ENCODE data around the gene STOML1. TPM values are rescaled to one million over a fixed set of nuclear protein-coding genes. Genes with fewer than 3 reads are reported as not detected.

Gene STOML1
- total and polyA plus RNA-seq, 2 experiments from 2014 or later: 2.3 to 2.4 TPM

- Histone ChIP-seq H3F3A (replicated peaks; ENCODE audit: low read depth) (no peaks in the 10 kb centered on the region), H3K27ac (ENCODE audit: low read depth) (no peak overlapping the region), H3K4me3 (no peak overlapping the region), H3K27me3 (ENCODE audit: insufficient read depth) (no peaks in the 10 kb centered on the region), H2AFZ (no peak overlapping the region), H3K4me2 (no peak overlapping the region), H3K4me1 (ENCODE audit: insufficient read depth) (no peaks in the 10 kb centered on the region), H3K9me2 (ENCODE audit: insufficient read depth) (no peaks in the 10 kb centered on the region), H4K20me1 (replicated peaks; ENCODE audit: insufficient read depth) (peaks cover 10% of the 10 kb centered on the region; the same call in 1 of the 2 replicates), H3K79me2 (replicated peaks; ENCODE audit: insufficient read depth) (peaks cover 7% of the 10 kb centered on the region), H3K36me3 (ENCODE audit: insufficient read depth) (no peaks in the 10 kb centered on the region)
- no peak overlapping the region for H3K27ac Mint-ChIP-seq
- no peaks in the 10 kb centered on the region for H3K36me3 Mint-ChIP-seq (ENCODE audit: low read depth)
- peaks cover 3% of the 10 kb centered on the region for H3K27me3 Mint-ChIP-seq (ENCODE audit: insufficient read depth, low read depth, poor library complexity)
- H3K4me1 Mint-ChIP-seq: peaks cover 3% of the 10 kb centered on the region; the same call in 1 of the 3 replicates
- no peak overlapping the region for H3K4me3 Mint-ChIP-seq
- H3K9me3 Mint-ChIP-seq: no peaks in the 10 kb centered on the region
- TF ChIP-seq REST (IDR thresholded peaks at IDR 0.05; ENCODE audit: unreplicated experiment): no peak
- no peak for TF ChIP-seq ZNF114 (CRISPR knock-in tag; IDR thresholded peaks at IDR 0.05)
- no peak for TF ChIP-seq EZH2 (IDR thresholded peaks at IDR 0.05; ENCODE audit: low read depth, unreplicated experiment)
- no peak for TF ChIP-seq POLR2AphosphoS5 (IDR thresholded peaks at IDR 0.05; ENCODE audit: low read depth)
- TF ChIP-seq STAT1 (IDR thresholded peaks at IDR 0.05; ENCODE audit: unreplicated experiment): no peak
- no peak for ATAC-seq
- DNase-seq (ENCODE audit: low spot score): no peak
Measured at GRCh38 chr15:74013374-74013894, 21.3 kb upstream of the STOML1 start.

DNA sequence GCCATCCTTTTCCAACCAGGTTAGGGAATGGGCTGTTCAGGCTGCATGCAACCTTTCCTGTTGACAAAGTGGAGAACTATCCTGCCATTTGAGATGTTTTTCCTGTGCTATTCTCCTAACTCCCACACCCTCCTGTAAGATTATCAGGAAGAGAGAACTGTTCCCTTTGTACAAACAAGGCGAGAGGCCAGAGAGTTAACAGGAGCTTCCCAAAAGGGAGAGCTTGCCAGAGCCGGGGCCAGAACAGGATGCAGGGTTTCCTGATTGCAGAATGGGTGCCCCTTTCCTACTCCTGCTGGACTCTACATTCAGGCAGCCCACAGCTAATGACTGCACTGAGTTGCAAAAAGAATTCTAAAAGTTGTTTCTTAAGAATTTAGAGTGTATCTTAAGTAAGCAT lies 19.5 kb upstream of the STOML1 start:
- DNase-seq (ENCODE audit: low spot score) (no peak), ATAC-seq (no peak)
- Histone ChIP-seq H3K79me2 (replicated peaks; ENCODE audit: insufficient read depth) (peaks cover 9% of the 10 kb centered on the region), H3K27ac (ENCODE audit: low read depth) (no peak overlapping the region), H3K9me2 (ENCODE audit: insufficient read depth) (no peaks in the 10 kb centered on the region), H3K4me1 (ENCODE audit: insufficient read depth) (no peaks in the 10 kb centered on the region), H3K36me3 (ENCODE audit: insufficient read depth) (no peaks in the 10 kb centered on the region), H3K4me2 (no peak overlapping the region), H3F3A (replicated peaks; ENCODE audit: low read depth) (no peaks in the 10 kb centered on the region), H2AFZ (no peak overlapping the region), H3K27me3 (ENCODE audit: insufficient read depth) (no peaks in the 10 kb centered on the region), H4K20me1 (replicated peaks; ENCODE audit: insufficient read depth) (peaks cover 8% of the 10 kb centered on the region), H3K4me3 (no peak overlapping the region)
- Mint-ChIP-seq H3K4me1 (peaks cover 3% of the 10 kb centered on the region; the same call in 1 of the 3 replicates), H3K9me3 (no peaks in the 10 kb centered on the region), H3K36me3 (ENCODE audit: low read depth) (no peaks in the 10 kb centered on the region; the same call in 2 of the 3 replicates), H3K27me3 (ENCODE audit: insufficient read depth, low read depth, poor library complexity) (no peaks in the 10 kb centered on the region), H3K4me3 (no peak overlapping the region), H3K27ac (no peak overlapping the region)
- TF ChIP-seq REST (IDR thresholded peaks at IDR 0.05; ENCODE audit: unreplicated experiment): no peak
